Measurements from ENCODE around the gene POLR2E.

Gene POLR2E

GRCh38 chr19:1094978-1095701 is at the start of gene POLR2E:
Gene POLR2E (minus strand): TSS chr19:1095375. CDS start chr19:1095315, 60 bp downstream.
- no peak for TF ChIP-seq CTCF (IDR thresholded peaks at IDR 0.05; ENCODE audit: insufficient read depth, missing control alignments)
- FAIRE-seq (no peak), DNase-seq (ENCODE audit: insufficient read length, low spot score) (peak; percentile 97)

- TF ChIP-seq CTCF (IDR thresholded peaks at IDR 0.05; ENCODE audit: insufficient read depth, missing control alignments) = no peak
- no peak for DNase-seq (ENCODE audit: insufficient read length, low spot score)
- FAIRE-seq = no peak
Observed at GRCh38 chr19:1144741-1145140, 49.6 kb upstream of the POLR2E start.

- TF ChIP-seq CTCF (IDR thresholded peaks at IDR 0.05; ENCODE audit: insufficient read depth, missing control alignments) = no peak
- DNase-seq (ENCODE audit: insufficient read length, low spot score) (no peak), FAIRE-seq (no peak)
Observed at GRCh38 chr19:1143828-1144399, 48.7 kb upstream of the POLR2E start.

- FAIRE-seq (no peak), DNase-seq (ENCODE audit: insufficient read length, low spot score) (no peak)
- TF ChIP-seq CTCF (IDR thresholded peaks at IDR 0.05; ENCODE audit: insufficient read depth, missing control alignments) = no peak
Observed at GRCh38 chr19:1141944-1142343, 46.8 kb upstream of the POLR2E start.

GRCh38 chr19:1140272-1141027 is 45.3 kb upstream of the POLR2E start:
- DNase-seq (ENCODE audit: insufficient read length, low spot score) = no peak
- TF ChIP-seq CTCF (IDR thresholded peaks at IDR 0.05; ENCODE audit: insufficient read depth, missing control alignments) = no peak
- no peak for FAIRE-seq

- TF ChIP-seq CTCF (IDR thresholded peaks at IDR 0.05; ENCODE audit: insufficient read depth, missing control alignments) = no peak
- DNase-seq (ENCODE audit: insufficient read length, low spot score) = no peak
- FAIRE-seq = no peak
Observed at GRCh38 chr19:1139126-1139525, 44.0 kb upstream of the POLR2E start.
